ENCODE measurements around the gene SNUPN. TPM values are rescaled to one million over a fixed set of nuclear protein-coding genes. Genes with fewer than 3 reads are reported as not detected.
"Not testable (repeated sequence)": the region's sequence is repeated elsewhere in the genome, so short reads cannot be mapped to it uniquely, and the experiment has no call there.

SNUPN gene
- total and polyA plus RNA-seq, 8 donors = 4.7 to 29.2 (median 16.4) TPM

DNA sequence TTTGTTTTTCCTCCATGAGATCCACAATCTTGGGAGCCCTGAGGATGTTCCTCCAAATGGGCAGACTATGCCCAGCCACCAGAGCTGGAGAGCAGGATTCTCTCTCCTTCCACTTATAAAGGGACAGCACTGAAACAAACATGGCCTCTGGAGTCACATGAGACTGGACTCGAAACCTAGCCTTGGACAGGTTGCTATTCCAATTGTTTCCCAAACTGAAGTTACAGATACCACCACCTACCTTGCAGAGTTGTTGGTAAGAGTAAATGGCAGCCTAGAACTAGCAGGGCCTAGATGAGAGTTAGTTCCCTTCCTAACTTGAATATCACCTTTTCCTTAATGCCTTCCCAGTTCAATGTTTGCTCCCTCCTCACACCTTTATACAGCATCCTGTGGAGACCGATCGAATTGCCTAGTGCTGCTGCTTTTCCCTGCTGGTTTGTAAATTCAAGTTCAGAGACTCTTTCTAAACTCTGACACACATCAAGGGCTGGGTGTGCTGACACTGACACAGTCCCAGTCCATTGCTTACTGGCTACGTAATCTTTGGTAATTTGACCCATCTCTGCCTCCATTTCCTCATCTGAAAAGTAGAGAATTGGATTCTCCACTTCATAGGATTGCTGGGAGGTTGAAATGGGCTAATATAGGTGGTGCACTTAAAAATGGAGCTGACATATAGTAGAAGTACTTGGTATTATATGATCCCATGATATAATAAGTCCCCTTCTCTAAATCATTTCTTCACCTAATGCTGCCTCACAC lies 11.9 kb upstream of the SNUPN start:
- 48 to 66% (median 56%) methylated on average over 4 of the region's 4 CpGs for WGBS, 5 donors
- Histone ChIP-seq H3K27ac (peak overlapping the region in 4 of 5 donors; percentile 92 to 95 (median 93)), H3K4me1 (peaks cover 11 to 59% (median 49%) of the 10 kb centered on the region in 4 donors), H3K27me3 (no peaks in the 10 kb centered on the region), H3K9me3 (no peaks in the 10 kb centered on the region), H3K4me3 (peak overlapping the region in 3 of 4 donors; percentile 72 to 94 (median 90)), H3K36me3 (peaks cover 0 to 10% (median 0%) of the 10 kb centered on the region in 4 donors)
- no peak for TF ChIP-seq POLR2A (IDR thresholded peaks at IDR 0.05)
- TF ChIP-seq, protein P1, sequence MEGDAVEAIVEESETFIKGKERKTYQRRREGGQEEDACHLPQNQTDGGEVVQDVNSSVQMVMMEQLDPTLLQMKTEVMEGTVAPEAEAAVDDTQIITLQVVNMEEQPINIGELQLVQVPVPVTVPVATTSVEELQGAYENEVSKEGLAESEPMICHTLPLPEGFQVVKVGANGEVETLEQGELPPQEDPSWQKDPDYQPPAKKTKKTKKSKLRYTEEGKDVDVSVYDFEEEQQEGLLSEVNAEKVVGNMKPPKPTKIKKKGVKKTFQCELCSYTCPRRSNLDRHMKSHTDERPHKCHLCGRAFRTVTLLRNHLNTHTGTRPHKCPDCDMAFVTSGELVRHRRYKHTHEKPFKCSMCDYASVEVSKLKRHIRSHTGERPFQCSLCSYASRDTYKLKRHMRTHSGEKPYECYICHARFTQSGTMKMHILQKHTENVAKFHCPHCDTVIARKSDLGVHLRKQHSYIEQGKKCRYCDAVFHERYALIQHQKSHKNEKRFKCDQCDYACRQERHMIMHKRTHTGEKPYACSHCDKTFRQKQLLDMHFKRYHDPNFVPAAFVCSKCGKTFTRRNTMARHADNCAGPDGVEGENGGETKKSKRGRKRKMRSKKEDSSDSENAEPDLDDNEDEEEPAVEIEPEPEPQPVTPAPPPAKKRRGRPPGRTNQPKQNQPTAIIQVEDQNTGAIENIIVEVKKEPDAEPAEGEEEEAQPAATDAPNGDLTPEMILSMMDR (IDR thresholded peaks at IDR 0.05) = no peak
- TF ChIP-seq EP300 (IDR thresholded peaks at IDR 0.05) = no peak
- no peak for TF ChIP-seq POLR2AphosphoS5 (IDR thresholded peaks at IDR 0.05)
- DNase-seq = no peak
- intact Hi-C loops (cut with DNase I; ENCODE audit: low total_unique reads) = no loop called here

DNA sequence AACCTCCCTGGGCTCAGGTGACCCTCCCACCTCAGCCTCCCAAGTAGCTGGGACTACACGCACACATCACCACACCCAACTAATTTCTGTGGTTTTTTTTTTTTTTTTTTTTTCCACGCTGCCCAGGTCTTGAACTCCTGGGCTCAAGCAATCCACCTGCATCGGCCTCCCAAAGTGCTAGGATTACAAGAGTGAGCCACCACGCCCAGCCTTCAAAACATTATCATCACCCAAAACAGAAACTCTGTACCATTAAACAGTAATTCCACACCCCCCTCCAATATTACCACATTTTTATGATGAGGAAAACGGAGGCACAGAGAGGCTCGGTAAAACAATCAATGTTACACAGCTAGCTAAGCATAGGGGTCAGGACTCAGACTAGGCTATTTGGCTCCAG lies 10.5 kb upstream of the SNUPN start:
- H3K27me3 ChIP-seq = no peaks in the 10 kb centered on the region
- peaks cover 11 to 50% (median 44%) of the 10 kb centered on the region in 4 donors for H3K4me1 ChIP-seq
- 62 to 70% (median 69%) methylated on average over 6 of the region's 6 CpGs for WGBS, 5 donors
- no peak overlapping the region for H3K27ac ChIP-seq
- no peak overlapping the region for H3K4me3 ChIP-seq
- no peak for TF ChIP-seq POLR2A (IDR thresholded peaks at IDR 0.05)
- TF ChIP-seq, protein P1 (IDR thresholded peaks at IDR 0.05) = no peak
- TF ChIP-seq EP300 (IDR thresholded peaks at IDR 0.05) = no peak
- DNase-seq = no peak
- H3K36me3 ChIP-seq = peaks cover 0 to 10% (median 0%) of the 10 kb centered on the region in 4 donors
- H3K9me3 ChIP-seq = no peaks in the 10 kb centered on the region
- intact Hi-C loops (cut with DNase I; ENCODE audit: low total_unique reads) = no loop called here

DNA sequence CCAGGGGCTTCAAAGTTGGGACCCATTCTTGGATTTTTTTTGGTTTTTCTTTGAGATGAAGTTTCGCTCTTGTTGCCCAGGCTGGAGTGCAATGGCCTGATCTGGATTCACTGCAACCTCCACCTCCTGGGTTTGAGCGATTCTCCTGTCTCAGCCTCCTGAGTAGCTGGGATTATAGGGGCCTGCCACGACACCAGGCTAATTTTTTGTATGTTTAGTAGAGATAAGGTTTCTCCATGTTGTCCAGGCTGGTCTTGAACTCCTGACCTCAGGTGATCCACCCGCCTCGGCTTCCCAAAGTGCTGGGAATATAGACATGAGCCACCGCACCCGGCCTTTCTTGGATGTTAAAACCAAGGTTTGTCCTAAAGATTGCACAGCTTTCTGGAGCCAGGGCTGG lies 8.4 kb upstream of the SNUPN start:
- intact Hi-C loops (cut with DNase I; ENCODE audit: low total_unique reads); H3K27ac ChIP-seq; H3K4me3 ChIP-seq; H3K27me3 ChIP-seq; DNase-seq; H3K9me3 ChIP-seq: not testable (repeated sequence)
- H3K4me1 ChIP-seq = peaks cover 11 to 38% (median 30%) of the 10 kb centered on the region in 4 donors
- H3K36me3 ChIP-seq = peaks cover 0 to 10% (median 0%) of the 10 kb centered on the region in 4 donors
- WGBS, 5 donors = 82 to 92% (median 84%) methylated on average over 7 of the region's 7 CpGs

DNA sequence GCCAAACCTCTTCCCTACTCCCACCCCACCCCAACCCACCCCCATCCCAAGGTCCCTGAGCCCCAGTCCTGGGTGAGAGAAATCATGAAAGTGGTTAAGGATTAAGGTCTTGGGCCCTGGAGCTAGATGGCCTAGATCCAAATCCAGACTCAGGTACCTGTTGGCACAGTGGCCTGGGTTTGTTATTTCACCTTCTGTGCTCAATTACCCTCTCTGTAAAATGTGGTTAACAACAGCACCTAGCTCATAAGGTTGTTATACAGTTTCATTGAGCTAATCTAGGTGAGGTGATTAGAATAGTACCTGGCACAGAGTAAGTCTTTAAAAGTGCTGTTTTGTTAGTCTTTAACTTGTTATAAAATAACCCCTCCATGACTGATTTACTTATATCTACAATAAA lies 6.4 kb upstream of the SNUPN start:
- Histone ChIP-seq H3K27ac (no peak overlapping the region), H3K27me3 (no peaks in the 10 kb centered on the region), H3K4me1 (peaks cover 0 to 27% (median 13%) of the 10 kb centered on the region in 4 donors), H3K9me3 (no peaks in the 10 kb centered on the region), H3K36me3 (peaks cover 0 to 4% (median 0%) of the 10 kb centered on the region in 4 donors), H3K4me3 (no peak overlapping the region)
- no peak for DNase-seq
- no peak for TF ChIP-seq EP300 (IDR thresholded peaks at IDR 0.05)
- TF ChIP-seq POLR2A (IDR thresholded peaks at IDR 0.05) = no peak
- TF ChIP-seq, protein P1 (IDR thresholded peaks at IDR 0.05) = no peak
- TF ChIP-seq POLR2AphosphoS5 (IDR thresholded peaks at IDR 0.05) = no peak
- intact Hi-C loops (cut with DNase I; ENCODE audit: low total_unique reads) = no loop called here

DNA sequence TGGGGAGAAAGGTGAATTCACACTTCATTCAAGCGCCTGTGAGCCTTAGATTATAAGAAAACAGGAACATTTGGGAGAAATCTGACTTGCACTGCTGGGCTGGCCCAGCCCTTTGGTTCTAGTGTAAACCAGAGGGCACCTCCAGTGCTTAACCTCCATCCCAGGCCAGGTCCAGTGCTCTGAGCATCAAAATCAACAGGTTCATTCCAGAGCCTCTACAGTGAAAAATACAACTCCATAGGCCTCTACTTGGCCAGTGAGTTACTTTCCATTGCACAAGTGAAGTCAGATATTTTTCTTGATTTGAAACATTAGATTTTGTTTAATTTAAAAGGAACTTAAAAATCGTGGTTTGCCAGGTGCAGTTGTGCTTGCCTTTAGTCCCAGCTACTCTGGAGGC lies 3.0 kb downstream of the SNUPN start:
- H3K9me3 ChIP-seq = no peaks in the 10 kb centered on the region
- H3K36me3 ChIP-seq = peaks cover 16 to 27% (median 26%) of the 10 kb centered on the region in 4 donors
- no peaks in the 10 kb centered on the region for H3K27me3 ChIP-seq
- TF ChIP-seq, protein P1 (IDR thresholded peaks at IDR 0.05) = no peak
- no peak for TF ChIP-seq EP300 (IDR thresholded peaks at IDR 0.05)
- no peak for TF ChIP-seq POLR2AphosphoS5 (IDR thresholded peaks at IDR 0.05)
- no peak for TF ChIP-seq POLR2A (IDR thresholded peaks at IDR 0.05)
- WGBS, 5 donors = 58 to 65% (median 61%) methylated on average over 2 of the region's 2 CpGs
- H3K27ac ChIP-seq = peak overlapping the region in 3 of 5 donors; percentile 79 to 86 (median 80)
- intact Hi-C loops (cut with DNase I; ENCODE audit: low total_unique reads) = no loop called here
- DNase-seq = no peak
- H3K4me1 ChIP-seq = peaks cover 25 to 58% (median 46%) of the 10 kb centered on the region in 4 donors
- H3K4me3 ChIP-seq = no peak overlapping the region
